ENCODE data around the gene FXYD5.

FXYD5 gene

DNA sequence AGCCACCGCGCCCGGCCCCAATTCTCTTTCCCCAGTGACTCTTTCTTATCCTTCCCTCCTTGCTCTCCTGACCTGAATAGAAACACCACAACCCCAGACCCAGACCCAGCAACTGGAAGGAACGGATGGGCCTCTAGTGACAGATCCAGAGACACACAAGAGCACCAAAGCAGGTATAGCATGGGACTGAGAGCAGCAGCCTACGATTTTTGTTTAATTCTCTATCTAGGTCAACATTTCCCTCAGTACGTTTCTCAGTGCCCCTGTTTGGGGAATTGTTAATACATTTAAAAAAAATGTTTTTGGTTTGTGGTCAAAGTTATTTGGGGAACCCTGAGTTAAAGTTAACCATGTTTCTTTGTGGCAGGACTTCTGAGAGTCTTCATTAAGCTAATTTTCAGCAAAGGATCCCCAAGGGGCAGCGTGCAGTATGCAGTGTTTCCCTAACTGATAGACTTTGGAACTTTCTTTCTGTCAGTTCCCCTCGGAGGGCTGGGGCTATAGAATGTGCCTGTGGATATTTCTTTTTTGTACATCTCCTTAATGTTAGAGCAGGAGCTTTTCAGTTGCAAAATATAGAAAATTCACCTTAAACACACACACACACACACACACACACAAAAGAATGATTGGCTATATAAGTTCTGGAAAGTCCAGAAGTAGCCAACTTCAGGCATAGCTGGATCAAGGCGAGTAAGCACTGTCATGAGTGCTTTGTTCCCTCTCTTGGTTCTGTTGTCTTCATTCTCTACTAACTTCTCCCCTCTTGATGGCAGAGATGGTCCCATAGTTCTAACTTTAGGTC, 6.3 kb downstream of the FXYD5 start:
- TF ChIP-seq CTCF (IDR thresholded peaks at IDR 0.05; ENCODE audit: control extremely low read depth, extremely low read depth, low read depth, missing control alignments), result no peak
- no peak for DNase-seq (ENCODE audit: extremely low spot score)
- CTCF ChIA-PET, result interaction anchor here (0.9 to 1.4 kb wide), 4 partner anchors 8 to 117 kb away, joined by 3 read pairs; no protein-coding TSS in a partner anchor
- POLR2A ChIA-PET, result no interaction called here

GRCh38 chr19:35161434-35161743, 6.9 kb downstream of the FXYD5 start:
- no peak for DNase-seq (ENCODE audit: extremely low spot score)
- no peak for TF ChIP-seq CTCF (IDR thresholded peaks at IDR 0.05; ENCODE audit: control extremely low read depth, extremely low read depth, low read depth, missing control alignments)
- POLR2A ChIA-PET, result no interaction called here
- CTCF ChIA-PET, result interaction anchor here (0.9 to 2.3 kb wide), 4 partner anchors 8 to 117 kb away, joined by 3 to 6 read pairs (median 3); no protein-coding TSS in a partner anchor

- CTCF ChIA-PET, result interaction anchor here (1.1 to 2.3 kb wide), 4 partner anchors 10 to 52 kb away, joined by 3 to 6 read pairs (median 4); no protein-coding TSS in a partner anchor
- TF ChIP-seq CTCF (IDR thresholded peaks at IDR 0.05; ENCODE audit: control extremely low read depth, extremely low read depth, low read depth, missing control alignments), result no peak
- no peak for DNase-seq (ENCODE audit: extremely low spot score)
These were observed 8.2 kb downstream of the FXYD5 start for GRCh38 chr19:35162471-35163326.

DNA sequence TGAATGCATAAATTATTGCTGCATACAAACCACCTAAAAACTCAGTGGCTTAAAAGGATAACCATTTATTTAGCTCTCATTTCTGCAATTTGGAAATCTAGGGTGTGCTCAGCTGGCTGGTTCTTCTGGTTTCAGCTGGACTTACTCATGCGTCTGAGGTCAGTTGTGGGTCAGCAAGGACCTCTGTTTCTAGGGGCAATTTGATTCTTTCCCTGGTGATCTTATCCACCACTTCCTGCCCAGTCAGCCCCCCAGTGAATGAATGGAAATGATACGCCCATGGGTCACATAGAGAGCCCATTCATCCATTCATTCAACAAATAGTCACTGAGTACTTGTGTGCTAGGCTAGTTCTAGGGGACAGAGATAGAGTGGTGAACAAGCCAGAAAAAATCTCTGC, 9.9 kb downstream of the FXYD5 start:
- no peak for TF ChIP-seq CTCF (IDR thresholded peaks at IDR 0.05; ENCODE audit: control extremely low read depth, extremely low read depth, low read depth, missing control alignments)
- DNase-seq (ENCODE audit: extremely low spot score), result no peak
- ChIA-PET POLR2A (no interaction called here), CTCF (no interaction called here)

More at GRCh38 chr19:35162471-35163326, 8.2 kb downstream of the FXYD5 start:
- POLR2A ChIA-PET, result interaction anchor here (0.6 kb wide), 1 partner anchor 13 kb away, joined by 3 read pairs; no protein-coding TSS in a partner anchor

- no peak for DNase-seq (ENCODE audit: extremely low spot score)
- POLR2A ChIA-PET, result no interaction called here
- no peak for TF ChIP-seq CTCF (IDR thresholded peaks at IDR 0.05; ENCODE audit: control extremely low read depth, extremely low read depth, low read depth, missing control alignments)
- CTCF ChIA-PET, result no interaction called here
These were observed 10.9 kb downstream of the FXYD5 start for GRCh38 chr19:35165200-35166058.
